ENCODE data around the gene MLLT10.

The MLLT10 gene

GRCh38 chr10:21771219-21771618 lies 237.2 kb downstream of the MLLT10 start:
- no peaks in the 10 kb centered on the region for H3K27me3 Mint-ChIP-seq (ENCODE audit: low read depth)
- no peak overlapping the region for H3K27ac Mint-ChIP-seq
- no peak overlapping the region for H3K4me3 Mint-ChIP-seq
- no peaks in the 10 kb centered on the region for H3K36me3 Mint-ChIP-seq (ENCODE audit: low read depth)
- no peaks in the 10 kb centered on the region for H3K9me3 Mint-ChIP-seq
- no peaks in the 10 kb centered on the region for H3K4me1 Mint-ChIP-seq (ENCODE audit: low read depth)
- DNase-seq (ENCODE audit: low spot score), result no peak

GRCh38 chr10:21776883-21777282 lies 242.9 kb downstream of the MLLT10 start:
- peaks cover 6% of the 10 kb centered on the region for H3K9me3 Mint-ChIP-seq
- no peak overlapping the region for H3K27ac Mint-ChIP-seq
- H3K36me3 Mint-ChIP-seq (ENCODE audit: low read depth), result peaks cover 10% of the 10 kb centered on the region
- H3K4me3 Mint-ChIP-seq, result no peak overlapping the region
- H3K27me3 Mint-ChIP-seq (ENCODE audit: low read depth), result no peaks in the 10 kb centered on the region
- no peak for DNase-seq (ENCODE audit: low spot score)
- peaks cover 7% of the 10 kb centered on the region for H3K4me1 Mint-ChIP-seq (ENCODE audit: low read depth)

GRCh38 chr10:21791276-21791675 lies 257.2 kb downstream of the MLLT10 start:
- Mint-ChIP-seq H3K36me3 (ENCODE audit: low read depth) (peaks cover 14% of the 10 kb centered on the region), H3K9me3 (peaks cover 29% of the 10 kb centered on the region), H3K27me3 (ENCODE audit: low read depth) (no peaks in the 10 kb centered on the region), H3K4me1 (ENCODE audit: low read depth) (peaks cover 19% of the 10 kb centered on the region), H3K27ac (no peak overlapping the region), H3K4me3 (no peak overlapping the region)
- no peak for DNase-seq (ENCODE audit: low spot score)

Data from T-helper 2 cell treated with Interferon-gamma antibody and Interleukin-4, amounts not matched to agents 5 μg/mL and 100 μg/mL, for 36 hours (primary cell).